IMR-90 (cell line): Measurements from ENCODE around the gene SDC3. TPM values are rescaled to one million over a fixed set of nuclear protein-coding genes. Genes with fewer than 3 reads are reported as not detected.
A peak's percentile ranks its signal among the peaks of the same experiment; 100 is the strongest.

Experiments
- ATAC-seq: fragments of 200-7000 bp; cut with Tn5 transposase; 2 replicates; pipeline ENCODE4 v1.9.1; 2020; ENCODE audit warnings: low read depth, mild to moderate bottlenecking, moderate library complexity
- BruUV-seq: library from RNA; stranded (reverse); fragments of 400-500 nt; replicated peaks from 2 replicates; lab custom pipeline; 2021; lab: Mats Ljungman, UMichigan
- CTCF ChIA-PET: fragments of 300-600 bp; formaldehyde crosslinking; extraction: SDS; loops from one replicate; lab custom pipeline; 2021; ENCODE audit warnings: antibody characterized with exemption; lab: Yijun Ruan, JAX
- POLR2A ChIA-PET: fragments of 300-600 bp; sonication (Branson Sonifier 250); formaldehyde crosslinking; loops from one replicate; lab custom pipeline; 2022; ENCODE audit warnings: antibody characterized with exemption; ENCODE audit not compliant: unreplicated experiment; lab: Charles Lee
- DNase-seq: peaks from one replicate; pipeline ENCODE4 v3.0.0; 2013
- H2AFZ ChIP-seq: replicated peaks from 2 replicates; pipeline ENCODE3; 2013; ENCODE audit warnings: low read length, mild to moderate bottlenecking; ENCODE audit not compliant: poor library complexity
- H2AK5ac ChIP-seq: 2 replicates; pipeline ENCODE4 v1.6.1; 2013; ENCODE audit warnings: low read depth, low read length, inconsistent platforms
- H2AK9ac ChIP-seq: replicated peaks from 2 replicates; pipeline ENCODE3; 2013; ENCODE audit warnings: mild to moderate bottlenecking, low read depth, low read length, moderate library complexity; ENCODE audit not compliant: poor library complexity
- H2BK120ac ChIP-seq: 2 replicates; pipeline ENCODE4 v1.6.1; 2013; ENCODE audit warnings: low read depth, low read length, inconsistent platforms
- H2BK15ac ChIP-seq: 3 replicates; pipeline ENCODE4 v1.6.1; 2013; ENCODE audit warnings: low read depth, low read length, inconsistent platforms
- H2BK20ac ChIP-seq: 2 replicates; pipeline ENCODE4 v1.6.1; 2013; ENCODE audit warnings: low read depth, mild to moderate bottlenecking, inconsistent platforms, low read length, moderate library complexity
- H2BK5ac ChIP-seq: 2 replicates; pipeline ENCODE4 v1.6.1; 2013; ENCODE audit warnings: mild to moderate bottlenecking, low read depth, low read length, inconsistent platforms; ENCODE audit not compliant: poor library complexity, severe bottlenecking
- H3K14ac ChIP-seq: replicated peaks from 2 replicates; pipeline ENCODE4 v1.6.1; 2013; ENCODE audit warnings: low read depth, low read length, inconsistent platforms
- H3K18ac ChIP-seq: 2 replicates; pipeline ENCODE4 v1.6.1; 2013; ENCODE audit warnings: low read depth, low read length, control low read depth
- H3K23ac ChIP-seq: 2 replicates; pipeline ENCODE4 v1.6.1; 2013; ENCODE audit warnings: low read depth, low read length, inconsistent platforms
- H3K27ac ChIP-seq: 2 replicates; pipeline ENCODE4 v1.5.1; 2013; ENCODE audit warnings: mild to moderate bottlenecking, control low read depth, low read length; ENCODE audit not compliant: insufficient read depth
- H3K27me3 ChIP-seq: 2 replicates; pipeline ENCODE4 v1.6.1; 2013; ENCODE audit warnings: low read length; ENCODE audit not compliant: control insufficient read depth, insufficient read depth
- H3K36me3 ChIP-seq: 2 replicates; pipeline ENCODE4 v1.6.1; 2013; ENCODE audit warnings: low read length, mixed read lengths; ENCODE audit not compliant: control insufficient read depth, insufficient read depth
- H3K4ac ChIP-seq: 2 replicates; pipeline ENCODE4 v1.6.1; 2013; ENCODE audit warnings: low read depth, low read length, inconsistent platforms
- H3K4me1 ChIP-seq: 2 replicates; pipeline ENCODE4 v1.6.1; 2013; ENCODE audit warnings: low read length, mixed read lengths; ENCODE audit not compliant: control insufficient read depth, insufficient read depth
- H3K4me2 ChIP-seq: 2 replicates; pipeline ENCODE4 v1.6.1; 2013; ENCODE audit warnings: low read depth, mild to moderate bottlenecking, control low read depth, low read length, moderate library complexity
- H3K4me3 ChIP-seq: 2 replicates; pipeline ENCODE4 v1.5.1; 2013; ENCODE audit warnings: low read depth, mild to moderate bottlenecking, control low read depth, low read length, moderate library complexity; ENCODE audit not compliant: insufficient read depth
- H3K56ac ChIP-seq: 2 replicates; pipeline ENCODE4 v1.6.1; 2013; ENCODE audit warnings: low read length, inconsistent platforms; ENCODE audit not compliant: insufficient read depth; ENCODE audit errors: extremely low read depth
- H3K79me1 ChIP-seq, 2 experiments: 2 replicates each; pipeline ENCODE4 v1.6.1; 2013; ENCODE audit warnings: low read length in 2 of 2, inconsistent platforms in 1 of 2, low read depth in 1 of 2
- H3K9ac ChIP-seq: 2 replicates; pipeline ENCODE4 v1.6.1; 2013; ENCODE audit warnings: low read depth, low read length, control low read depth
- H3K9me1 ChIP-seq: 2 replicates; pipeline ENCODE4 v1.6.1; 2013; ENCODE audit warnings: low read length, inconsistent platforms; ENCODE audit not compliant: insufficient read depth
- H3K9me3 ChIP-seq: 2 replicates; pipeline ENCODE4 v1.6.1; 2013; ENCODE audit warnings: low read length; ENCODE audit not compliant: control insufficient read depth, insufficient read depth
- H4K20me1 ChIP-seq: 2 replicates; pipeline ENCODE4 v1.6.1; 2013; ENCODE audit warnings: low read length, inconsistent platforms; ENCODE audit not compliant: insufficient read depth
- H4K5ac ChIP-seq: 2 replicates; pipeline ENCODE4 v1.6.1; 2013; ENCODE audit warnings: mild to moderate bottlenecking, low read depth, low read length, control low read depth
- H4K8ac ChIP-seq, 2 experiments: 2 replicates each; pipeline ENCODE4 v1.6.1; 2013; ENCODE audit warnings: low read depth in 2 of 2, low read length in 2 of 2, control low read depth in 1 of 2, inconsistent platforms in 1 of 2
- H4K91ac ChIP-seq: 2 replicates; pipeline ENCODE4 v1.6.1; 2013; ENCODE audit warnings: low read depth, low read length, inconsistent platforms; ENCODE audit not compliant: insufficient read depth
- CEBPB ChIP-seq: IDR thresholded peaks from 2 replicates; pipeline ENCODE4 v1.6.1; 2012; ENCODE audit warnings: low read depth, low read length, improper control_type of control experiment
- MAZ ChIP-seq: IDR thresholded peaks from 2 replicates; pipeline ENCODE4 v1.6.1; 2012; ENCODE audit warnings: low read depth, mild to moderate bottlenecking, low read length, improper control_type of control experiment, moderate library complexity, borderline replicate concordance
- RCOR1 ChIP-seq: IDR thresholded peaks from 2 replicates; pipeline ENCODE4 v1.6.1; 2012; ENCODE audit warnings: mild to moderate bottlenecking, low read length, improper control_type of control experiment; ENCODE audit not compliant: insufficient replicate concordance
- WGBS, 2 experiments: methylation state at CpG; one replicate each; pipeline versions ENCODE4 v1.1.5 to v1.1.7; 2013; ENCODE audit warnings: missing lambda C conversion rate in 2 of 2; ENCODE audit not compliant: insufficient read length in 1 of 2; ENCODE audit errors: extremely low coverage in 2 of 2; 5-methylcytosine and 5-hydroxymethylcytosine counted together
- dilution Hi-C: fragments of 300-500 bp; cut with HindIII; formaldehyde crosslinking; loops from one replicate; pipeline ENCODE4 v1.14.3; 2018; ENCODE audit warnings: low sequenced_read_pairs; ENCODE audit not compliant: unreplicated experiment
- in situ Hi-C: fragments of 300-500 bp; cut with MboI; formaldehyde crosslinking; loops from 3 replicates; pipeline ENCODE4 v1.14.3; 2019; ENCODE audit warnings: low sequenced_read_pairs, inconsistent platforms, mixed read lengths
- intact Hi-C: fragments of 100-400 bp; cut with micrococcal nuclease; formaldehyde crosslinking; loops from 2 replicates; pipeline ENCODE4 v1.10.0; 2022
- polyA plus RNA-seq, 3 experiments: library from polyadenylated mRNA; depleted of rRNA; stranded (reverse); fragments of >200 nt; gene quantifications; 2 replicates each; pipeline ENCODE4 v1.2.3, GENCODE V29; 2012; ENCODE audit warnings: low replicate concordance in 1 of 3
- total RNA-seq: library from RNA; depleted of rRNA; stranded (reverse); fragments of >200 nt; gene quantifications from 2 replicates; pipeline ENCODE4 v1.2.3, GENCODE V29; 2012

SDC3 gene
- total and polyA plus RNA-seq, 2 of the 4 experiments (the other 2 are of a cell fraction): 13.1 to 71.5 TPM

- no peak overlapping the region for H3K4me2 ChIP-seq
- no peak overlapping the region for H3K27ac ChIP-seq
- no peaks in the 10 kb centered on the region for H3K9me3 ChIP-seq
- no peaks in the 10 kb centered on the region for H3K27me3 ChIP-seq
- DNase-seq (no peak), ATAC-seq (no peak)
- H3K4me3 ChIP-seq: no peak overlapping the region
- TF ChIP-seq RCOR1 (no peak), CEBPB (no peak), MAZ (no peak)
- H3K56ac ChIP-seq: no peak overlapping the region
- no peak overlapping the region for H2BK120ac ChIP-seq
- H2BK15ac ChIP-seq: no peak overlapping the region
- no peak overlapping the region for H2AK9ac ChIP-seq
- BruUV-seq: no TSS peak
- no peak overlapping the region for H4K5ac ChIP-seq
- ChIA-PET POLR2A (no interaction called here), CTCF (interaction anchor here (1.1 to 1.2 kb wide), 2 partner anchors 23 to 155 kb away, joined by 3 to 4 read pairs; no protein-coding TSS in a partner anchor)
- H3K14ac ChIP-seq: peak overlapping the region; percentile 2; the same call in 1 of the 2 replicates
- no peak overlapping the region for H3K18ac ChIP-seq
- peaks cover 47% of the 10 kb centered on the region for H3K36me3 ChIP-seq
- peak overlapping the region; percentile 41 for H2BK5ac ChIP-seq
- H3K79me1 ChIP-seq: peaks cover 16 to 42% of the 10 kb centered on the region in 2 experiments
- dilution Hi-C loops (no loop called here), intact Hi-C loops (no loop called here), in situ Hi-C loops (no loop called here)
- H3K23ac ChIP-seq: peak overlapping the region; percentile 9; the same call in 1 of the 2 replicates
- no peak overlapping the region for H4K8ac ChIP-seq
- peaks cover 8% of the 10 kb centered on the region for H3K4me1 ChIP-seq
- WGBS, 2 experiments: no CpG with 5 or more reads among the region's 3 CpGs
- H4K91ac ChIP-seq: no peak overlapping the region
- no peak overlapping the region for H2AK5ac ChIP-seq
- H3K9ac ChIP-seq: no peak overlapping the region
- H4K20me1 ChIP-seq: peaks cover 29% of the 10 kb centered on the region
- no peak overlapping the region for H2BK20ac ChIP-seq
- no peak overlapping the region for H2AFZ ChIP-seq
- peaks cover 29% of the 10 kb centered on the region for H3K9me1 ChIP-seq
- H3K4ac ChIP-seq: no peak overlapping the region; the same call in 1 of the 2 replicates
Measured at GRCh38 chr1:30934613-30935012, 26.1 kb upstream of the SDC3 start.
